Measurements from ENCODE around the gene TPD52L1.

Gene TPD52L1

DNA sequence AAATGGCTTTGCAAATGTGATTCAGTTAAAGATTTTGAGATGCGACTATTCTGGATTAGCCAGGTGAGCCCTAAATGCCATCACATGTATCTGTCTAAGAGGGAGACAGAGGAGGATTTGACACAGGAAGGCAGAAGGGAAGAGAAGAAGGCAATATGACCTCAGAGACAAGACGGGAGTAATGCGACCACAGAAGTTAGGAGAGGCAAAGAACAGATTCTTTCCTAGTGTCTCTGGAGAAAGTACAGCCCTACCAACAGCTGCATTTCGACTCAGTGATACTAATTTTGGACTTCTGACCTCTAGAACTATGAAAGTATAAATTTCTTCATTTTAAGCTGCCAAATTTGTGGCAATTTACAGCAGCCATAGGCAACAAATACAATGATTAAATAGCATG lies 24.2 kb upstream of the TPD52L1 start (continued):
- TF ChIP-seq, protein P1, sequence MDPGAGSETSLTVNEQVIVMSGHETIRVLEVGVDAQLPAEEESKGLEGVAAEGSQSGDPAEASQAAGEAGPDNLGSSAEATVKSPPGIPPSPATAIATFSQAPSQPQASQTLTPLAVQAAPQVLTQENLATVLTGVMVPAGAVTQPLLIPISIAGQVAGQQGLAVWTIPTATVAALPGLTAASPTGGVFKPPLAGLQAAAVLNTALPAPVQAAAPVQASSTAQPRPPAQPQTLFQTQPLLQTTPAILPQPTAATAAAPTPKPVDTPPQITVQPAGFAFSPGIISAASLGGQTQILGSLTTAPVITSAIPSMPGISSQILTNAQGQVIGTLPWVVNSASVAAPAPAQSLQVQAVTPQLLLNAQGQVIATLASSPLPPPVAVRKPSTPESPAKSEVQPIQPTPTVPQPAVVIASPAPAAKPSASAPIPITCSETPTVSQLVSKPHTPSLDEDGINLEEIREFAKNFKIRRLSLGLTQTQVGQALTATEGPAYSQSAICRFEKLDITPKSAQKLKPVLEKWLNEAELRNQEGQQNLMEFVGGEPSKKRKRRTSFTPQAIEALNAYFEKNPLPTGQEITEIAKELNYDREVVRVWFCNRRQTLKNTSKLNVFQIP (CRISPR knock-in tag; IDR thresholded peaks at IDR 0.05; ENCODE audit: borderline replicate concordance, low read depth), result no peak
- TF ChIP-seq ZNF70 (CRISPR knock-in tag; IDR thresholded peaks at IDR 0.05) (no peak), OSR1 (CRISPR knock-in tag; IDR thresholded peaks at IDR 0.05) (no peak), GLIS3 (CRISPR knock-in tag; IDR thresholded peaks at IDR 0.05) (no peak), PPARA (CRISPR knock-in tag; IDR thresholded peaks at IDR 0.05; ENCODE audit: borderline replicate concordance) (no peak)

DNA sequence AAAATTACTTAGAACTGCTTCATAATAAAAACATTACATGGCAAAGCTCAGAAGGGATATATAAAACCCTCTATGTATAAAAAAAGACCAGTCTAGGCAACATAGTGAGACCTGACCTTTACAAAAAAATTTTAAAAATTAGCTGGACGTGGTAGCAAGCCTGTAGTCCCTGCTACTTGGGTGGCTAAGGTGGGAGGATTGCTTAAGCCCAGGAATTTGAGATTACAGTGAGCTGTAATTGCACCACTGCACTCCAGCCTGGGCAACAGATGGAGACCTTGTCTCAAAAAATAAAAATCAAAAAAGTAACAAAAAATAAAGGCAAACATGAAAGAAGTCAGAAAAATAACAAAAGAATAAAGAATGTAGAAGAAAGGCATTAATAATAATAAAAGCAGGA lies 21.5 kb upstream of the TPD52L1 start:
- no peak for TF ChIP-seq ISL1 (CRISPR knock-in tag; IDR thresholded peaks at IDR 0.05)
- no peak for TF ChIP-seq ARNTL (CRISPR knock-in tag; IDR thresholded peaks at IDR 0.05; ENCODE audit: borderline replicate concordance, low read depth)
- TF ChIP-seq RARB (CRISPR knock-in tag; IDR thresholded peaks at IDR 0.05), result no peak
- TF ChIP-seq, protein P2, sequence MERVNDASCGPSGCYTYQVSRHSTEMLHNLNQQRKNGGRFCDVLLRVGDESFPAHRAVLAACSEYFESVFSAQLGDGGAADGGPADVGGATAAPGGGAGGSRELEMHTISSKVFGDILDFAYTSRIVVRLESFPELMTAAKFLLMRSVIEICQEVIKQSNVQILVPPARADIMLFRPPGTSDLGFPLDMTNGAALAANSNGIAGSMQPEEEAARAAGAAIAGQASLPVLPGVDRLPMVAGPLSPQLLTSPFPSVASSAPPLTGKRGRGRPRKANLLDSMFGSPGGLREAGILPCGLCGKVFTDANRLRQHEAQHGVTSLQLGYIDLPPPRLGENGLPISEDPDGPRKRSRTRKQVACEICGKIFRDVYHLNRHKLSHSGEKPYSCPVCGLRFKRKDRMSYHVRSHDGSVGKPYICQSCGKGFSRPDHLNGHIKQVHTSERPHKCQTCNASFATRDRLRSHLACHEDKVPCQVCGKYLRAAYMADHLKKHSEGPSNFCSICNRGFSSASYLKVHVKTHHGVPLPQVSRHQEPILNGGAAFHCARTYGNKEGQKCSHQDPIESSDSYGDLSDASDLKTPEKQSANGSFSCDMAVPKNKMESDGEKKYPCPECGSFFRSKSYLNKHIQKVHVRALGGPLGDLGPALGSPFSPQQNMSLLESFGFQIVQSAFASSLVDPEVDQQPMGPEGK (CRISPR knock-in tag; IDR thresholded peaks at IDR 0.05; ENCODE audit: borderline replicate concordance), result no peak
- no peak for TF ChIP-seq CSDC2 (CRISPR knock-in tag; IDR thresholded peaks at IDR 0.05)
- TF ChIP-seq BACH2 (CRISPR knock-in tag; IDR thresholded peaks at IDR 0.05; ENCODE audit: borderline replicate concordance), result no peak
- no peak for TF ChIP-seq ZFP30 (CRISPR knock-in tag; IDR thresholded peaks at IDR 0.05)
- TF ChIP-seq, protein P3, sequence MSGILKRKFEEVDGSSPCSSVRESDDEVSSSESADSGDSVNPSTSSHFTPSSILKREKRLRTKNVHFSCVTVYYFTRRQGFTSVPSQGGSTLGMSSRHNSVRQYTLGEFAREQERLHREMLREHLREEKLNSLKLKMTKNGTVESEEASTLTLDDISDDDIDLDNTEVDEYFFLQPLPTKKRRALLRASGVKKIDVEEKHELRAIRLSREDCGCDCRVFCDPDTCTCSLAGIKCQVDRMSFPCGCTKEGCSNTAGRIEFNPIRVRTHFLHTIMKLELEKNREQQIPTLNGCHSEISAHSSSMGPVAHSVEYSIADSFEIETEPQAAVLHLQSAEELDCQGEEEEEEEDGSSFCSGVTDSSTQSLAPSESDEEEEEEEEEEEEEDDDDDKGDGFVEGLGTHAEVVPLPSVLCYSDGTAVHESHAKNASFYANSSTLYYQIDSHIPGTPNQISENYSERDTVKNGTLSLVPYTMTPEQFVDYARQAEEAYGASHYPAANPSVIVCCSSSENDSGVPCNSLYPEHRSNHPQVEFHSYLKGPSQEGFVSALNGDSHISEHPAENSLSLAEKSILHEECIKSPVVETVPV (CRISPR knock-in tag; IDR thresholded peaks at IDR 0.05), result no peak
- no peak for TF ChIP-seq ESRRG (CRISPR knock-in tag; IDR thresholded peaks at IDR 0.05)
- TF ChIP-seq, protein P4, sequence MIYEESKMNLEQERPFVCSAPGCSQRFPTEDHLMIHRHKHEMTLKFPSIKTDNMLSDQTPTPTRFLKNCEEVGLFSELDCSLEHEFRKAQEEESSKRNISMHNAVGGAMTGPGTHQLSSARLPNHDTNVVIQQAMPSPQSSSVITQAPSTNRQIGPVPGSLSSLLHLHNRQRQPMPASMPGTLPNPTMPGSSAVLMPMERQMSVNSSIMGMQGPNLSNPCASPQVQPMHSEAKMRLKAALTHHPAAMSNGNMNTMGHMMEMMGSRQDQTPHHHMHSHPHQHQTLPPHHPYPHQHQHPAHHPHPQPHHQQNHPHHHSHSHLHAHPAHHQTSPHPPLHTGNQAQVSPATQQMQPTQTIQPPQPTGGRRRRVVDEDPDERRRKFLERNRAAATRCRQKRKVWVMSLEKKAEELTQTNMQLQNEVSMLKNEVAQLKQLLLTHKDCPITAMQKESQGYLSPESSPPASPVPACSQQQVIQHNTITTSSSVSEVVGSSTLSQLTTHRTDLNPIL (CRISPR knock-in tag; IDR thresholded peaks at IDR 0.05; ENCODE audit: low read depth), result no peak
- TF ChIP-seq ZNF565 (CRISPR knock-in tag; conservative IDR thresholded peaks at IDR 0.05; ENCODE audit: low read depth), result no peak
- no peak for ATAC-seq

DNA sequence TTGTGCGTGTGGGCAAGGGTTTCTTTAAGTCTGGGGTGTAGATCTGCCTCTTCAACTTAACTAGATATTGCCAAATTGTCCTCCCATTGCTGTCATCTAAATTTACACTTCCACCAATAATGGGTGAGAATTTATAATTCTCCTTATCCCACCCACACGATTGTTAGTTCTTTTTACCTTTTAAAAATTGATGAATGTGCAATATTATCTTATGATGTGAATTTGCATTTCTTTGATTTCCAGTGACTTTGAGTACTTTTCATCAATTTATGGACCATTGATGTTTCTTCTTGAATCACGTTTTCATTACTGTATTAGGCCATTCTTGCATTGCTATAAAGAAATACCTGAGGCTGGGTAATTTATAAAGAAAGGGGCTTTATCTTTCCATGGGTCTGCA lies 17.2 kb upstream of the TPD52L1 start:
- no peak for TF ChIP-seq ISL1 (CRISPR knock-in tag; IDR thresholded peaks at IDR 0.05)
- no peak for TF ChIP-seq SNAI2 (CRISPR knock-in tag; IDR thresholded peaks at IDR 0.05)
- TF ChIP-seq CSDC2 (CRISPR knock-in tag; IDR thresholded peaks at IDR 0.05), result no peak
- TF ChIP-seq, protein P1 (CRISPR knock-in tag; IDR thresholded peaks at IDR 0.05; ENCODE audit: borderline replicate concordance, low read depth), result no peak
- no peak for TF ChIP-seq ZNF8 (CRISPR knock-in tag; IDR thresholded peaks at IDR 0.05)
- no peak for TF ChIP-seq GLIS3 (CRISPR knock-in tag; IDR thresholded peaks at IDR 0.05)
- no peak for TF ChIP-seq BACH2 (CRISPR knock-in tag; IDR thresholded peaks at IDR 0.05; ENCODE audit: borderline replicate concordance)
- no peak for TF ChIP-seq ZFP3 (CRISPR knock-in tag; IDR thresholded peaks at IDR 0.05)
- TF ChIP-seq ZFP30 (CRISPR knock-in tag; IDR thresholded peaks at IDR 0.05), result no peak
- TF ChIP-seq ESRRG (CRISPR knock-in tag; IDR thresholded peaks at IDR 0.05), result no peak
- TF ChIP-seq, protein P3 (CRISPR knock-in tag; IDR thresholded peaks at IDR 0.05), result no peak
- no peak for TF ChIP-seq ZNF70 (CRISPR knock-in tag; IDR thresholded peaks at IDR 0.05)
- TF ChIP-seq, protein P4 (CRISPR knock-in tag; IDR thresholded peaks at IDR 0.05; ENCODE audit: low read depth), result no peak
- no peak for TF ChIP-seq RARB (CRISPR knock-in tag; IDR thresholded peaks at IDR 0.05)
- no peak for TF ChIP-seq ZC3H10 (CRISPR knock-in tag; IDR thresholded peaks at IDR 0.05)
- TF ChIP-seq, protein P2 (CRISPR knock-in tag; IDR thresholded peaks at IDR 0.05; ENCODE audit: borderline replicate concordance), result no peak
- TF ChIP-seq ZNF565 (CRISPR knock-in tag; conservative IDR thresholded peaks at IDR 0.05; ENCODE audit: low read depth), result no peak
- ATAC-seq, result no peak

All from SK-N-SH treated with all-trans-retinoic acid at 6 μM for 48 hours (cell line).